ENCODE results near the gene FILIP1L.

- TF ChIP-seq CTCF (conservative IDR thresholded peaks at IDR 0.05; ENCODE audit: low read depth, low read length), result no peak
- TF ChIP-seq EZH2 (IDR thresholded peaks at IDR 0.05; ENCODE audit: borderline replicate concordance, low read depth, low read length, poor library complexity, severe bottlenecking), result no peak
Measured at GRCh38 chr3:100081311-100081710, 33.0 kb downstream of the FILIP1L start.
